Measurements from ENCODE around the gene SULT4A1. TPM values are rescaled to one million over a fixed set of nuclear protein-coding genes. Genes with fewer than 3 reads are reported as not detected.

The SULT4A1 gene
- total and polyA plus RNA-seq, 9 of the 15 experiments (the other 6 are each of a cell fraction or from before 2014, with no cell fraction given), result 0.03 to 0.20 (median 0.09) TPM; not detected in 3

- Histone ChIP-seq H2AFZ (ENCODE audit: low read depth, low read length) (no peak overlapping the region), H3K4me2 (ENCODE audit: insufficient read depth, low read length) (no peak overlapping the region), H3K27me3 (ENCODE audit: control insufficient read depth in 2 of 2, insufficient read depth in 2 of 2, low read length in 2 of 2) (no peaks in the 10 kb centered on the region), H3K9ac (ENCODE audit: insufficient read depth in 1 of 2, low read depth in 2 of 2, low read length in 2 of 2) (no peak overlapping the region), H3K4me1 (replicated peaks in 1 of 2; ENCODE audit: control insufficient read depth in 2 of 2, insufficient read depth in 2 of 2, low read length in 2 of 2) (peaks cover 0 to 8% of the 10 kb centered on the region in 2 experiments; a peak in 2 of 5 replicates), H3K27ac (ENCODE audit: extremely low read depth, low read depth, low read length) (no peak overlapping the region), H4K20me1 (replicated peaks; ENCODE audit: control insufficient read depth, insufficient read depth, low read length) (peaks cover 6% of the 10 kb centered on the region; the same call in 1 of the 2 replicates), H3K9me1 (ENCODE audit: control insufficient read depth, insufficient read depth, low read length) (no peaks in the 10 kb centered on the region), H3K36me3 (ENCODE audit: control insufficient read depth, insufficient read depth, low read length) (no peaks in the 10 kb centered on the region), H3K79me2 (ENCODE audit: control insufficient read depth, insufficient read depth, low read length) (no peaks in the 10 kb centered on the region), H3K4me3 (no peak overlapping the region), H3K9me3 (replicated peaks; ENCODE audit: control insufficient read depth, insufficient read depth, low read depth, low read length) (no peaks in the 10 kb centered on the region)
- ChIA-PET POLR2A (no interaction called here), CTCF (ENCODE audit: low intra/inter-chr PET ratio) (interaction anchor here (0.7 kb wide), 1 partner anchor 205 kb away, joined by 3 read pairs; no protein-coding TSS in a partner anchor)
- in situ Hi-C loops (cut with MboI), result no loop called here
- no peak for ATAC-seq
- DNase-seq (ENCODE audit: extremely low read depth in 1 of 4, low spot score in 3 of 4), result no peak
- intact Hi-C loops (cut with micrococcal nuclease), result loop anchor here (10.0 kb wide), 1 partner anchor 739 kb away; no protein-coding TSS in a partner anchor
- BruUV-seq (replicated peaks), result no TSS peak
- 0% methylated on average over 4 of the region's 8 CpGs for WGBS (ENCODE audit: insufficient coverage, low coverage, missing lambda C conversion rate)
- TF ChIP-seq ZNF197 (CRISPR knock-in tag; IDR thresholded peaks at IDR 0.05; ENCODE audit: low read depth) (no peak), ZNF551 (CRISPR knock-in tag; IDR thresholded peaks at IDR 0.05) (no peak), TARDBP (IDR thresholded peaks at IDR 0.05) (no peak), MCM2 (IDR thresholded peaks at IDR 0.05; ENCODE audit: low read depth) (no peak), RCOR1 (IDR thresholded peaks at IDR 0.05; ENCODE audit: borderline replicate concordance in 1 of 2, low read depth in 2 of 2, low read length in 2 of 2) (no peak), ZNF24 (IDR thresholded peaks at IDR 0.05) (no peak), MEF2A (IDR thresholded peaks at IDR 0.05; ENCODE audit: control insufficient read depth, low read depth, low read length) (no peak), XRCC4 (IDR thresholded peaks at IDR 0.05; ENCODE audit: extremely low read depth, insufficient read depth, insufficient read length) (no peak), CBX8 (IDR thresholded peaks at IDR 0.05; ENCODE audit: borderline replicate concordance, extremely low read depth, low read depth, low read length, poor library complexity, severe bottlenecking) (no peak), FOXA1 (IDR thresholded peaks at IDR 0.05; ENCODE audit: borderline replicate concordance) (no peak), ZSCAN32 (CRISPR knock-in tag; IDR thresholded peaks at IDR 0.05) (no peak), CHD1 (IDR thresholded peaks at IDR 0.05; ENCODE audit: low read length) (no peak), CXXC5 (CRISPR knock-in tag; IDR thresholded peaks at IDR 0.05) (no peak), CC2D1A (IDR thresholded peaks at IDR 0.05) (no peak), ZNF134 (CRISPR knock-in tag; conservative IDR thresholded peaks at IDR 0.05) (no peak), ESRRB (CRISPR knock-in tag; IDR thresholded peaks at IDR 0.05; ENCODE audit: borderline replicate concordance) (no peak)
- TF ChIP-seq, protein P1, sequence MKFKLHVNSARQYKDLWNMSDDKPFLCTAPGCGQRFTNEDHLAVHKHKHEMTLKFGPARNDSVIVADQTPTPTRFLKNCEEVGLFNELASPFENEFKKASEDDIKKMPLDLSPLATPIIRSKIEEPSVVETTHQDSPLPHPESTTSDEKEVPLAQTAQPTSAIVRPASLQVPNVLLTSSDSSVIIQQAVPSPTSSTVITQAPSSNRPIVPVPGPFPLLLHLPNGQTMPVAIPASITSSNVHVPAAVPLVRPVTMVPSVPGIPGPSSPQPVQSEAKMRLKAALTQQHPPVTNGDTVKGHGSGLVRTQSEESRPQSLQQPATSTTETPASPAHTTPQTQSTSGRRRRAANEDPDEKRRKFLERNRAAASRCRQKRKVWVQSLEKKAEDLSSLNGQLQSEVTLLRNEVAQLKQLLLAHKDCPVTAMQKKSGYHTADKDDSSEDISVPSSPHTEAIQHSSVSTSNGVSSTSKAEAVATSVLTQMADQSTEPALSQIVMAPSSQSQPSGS (CRISPR knock-in tag; IDR thresholded peaks at IDR 0.05), result no peak
- TF ChIP-seq, protein P2, sequence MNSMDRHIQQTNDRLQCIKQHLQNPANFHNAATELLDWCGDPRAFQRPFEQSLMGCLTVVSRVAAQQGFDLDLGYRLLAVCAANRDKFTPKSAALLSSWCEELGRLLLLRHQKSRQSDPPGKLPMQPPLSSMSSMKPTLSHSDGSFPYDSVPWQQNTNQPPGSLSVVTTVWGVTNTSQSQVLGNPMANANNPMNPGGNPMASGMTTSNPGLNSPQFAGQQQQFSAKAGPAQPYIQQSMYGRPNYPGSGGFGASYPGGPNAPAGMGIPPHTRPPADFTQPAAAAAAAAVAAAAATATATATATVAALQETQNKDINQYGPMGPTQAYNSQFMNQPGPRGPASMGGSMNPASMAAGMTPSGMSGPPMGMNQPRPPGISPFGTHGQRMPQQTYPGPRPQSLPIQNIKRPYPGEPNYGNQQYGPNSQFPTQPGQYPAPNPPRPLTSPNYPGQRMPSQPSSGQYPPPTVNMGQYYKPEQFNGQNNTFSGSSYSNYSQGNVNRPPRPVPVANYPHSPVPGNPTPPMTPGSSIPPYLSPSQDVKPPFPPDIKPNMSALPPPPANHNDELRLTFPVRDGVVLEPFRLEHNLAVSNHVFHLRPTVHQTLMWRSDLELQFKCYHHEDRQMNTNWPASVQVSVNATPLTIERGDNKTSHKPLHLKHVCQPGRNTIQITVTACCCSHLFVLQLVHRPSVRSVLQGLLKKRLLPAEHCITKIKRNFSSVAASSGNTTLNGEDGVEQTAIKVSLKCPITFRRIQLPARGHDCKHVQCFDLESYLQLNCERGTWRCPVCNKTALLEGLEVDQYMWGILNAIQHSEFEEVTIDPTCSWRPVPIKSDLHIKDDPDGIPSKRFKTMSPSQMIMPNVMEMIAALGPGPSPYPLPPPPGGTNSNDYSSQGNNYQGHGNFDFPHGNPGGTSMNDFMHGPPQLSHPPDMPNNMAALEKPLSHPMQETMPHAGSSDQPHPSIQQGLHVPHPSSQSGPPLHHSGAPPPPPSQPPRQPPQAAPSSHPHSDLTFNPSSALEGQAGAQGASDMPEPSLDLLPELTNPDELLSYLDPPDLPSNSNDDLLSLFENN (IDR thresholded peaks at IDR 0.05; ENCODE audit: low read depth in 2 of 2, low read length in 2 of 2), result no peak
- FAIRE-seq, result no peak
Measured at GRCh38 chr22:43886231-43886630, 23.9 kb upstream of the SULT4A1 start.
